ENCODE measurements around the gene ERG.

Gene ERG

DNA sequence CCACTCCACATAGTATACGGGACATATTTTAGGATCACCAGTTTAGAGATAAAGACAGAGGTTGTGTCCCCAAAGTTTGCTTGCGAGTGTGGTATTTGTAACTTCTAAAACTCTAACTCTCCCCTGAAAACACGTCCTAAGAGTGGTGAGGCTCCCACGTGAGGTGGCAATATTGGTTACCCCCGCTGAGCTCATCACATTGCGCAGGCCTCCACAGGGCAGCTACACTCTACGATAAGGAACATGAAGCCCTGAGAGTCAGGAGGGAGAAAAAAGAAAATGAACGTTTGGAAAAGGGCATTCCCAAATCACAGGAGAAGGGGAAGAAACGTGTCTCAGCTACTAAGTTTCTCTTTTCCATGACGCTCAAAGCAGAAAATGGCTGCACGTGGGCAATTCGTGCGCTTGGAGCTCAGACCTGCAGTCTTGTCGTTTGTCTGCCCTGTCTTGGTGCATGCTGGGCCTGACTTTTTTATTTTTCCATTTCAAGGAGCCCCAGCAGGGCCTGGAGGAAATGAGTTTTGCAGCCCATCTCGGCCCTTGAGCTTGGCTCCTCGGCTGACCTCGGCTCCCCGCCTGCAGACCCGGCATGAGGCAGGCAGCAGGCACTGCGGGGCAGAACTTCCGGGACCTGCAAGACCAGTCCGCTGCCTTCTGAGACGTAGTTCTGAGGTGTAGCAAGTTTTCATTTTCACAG lies 25.7 kb downstream of the ERG start:
- DNase-seq = no peak

DNA sequence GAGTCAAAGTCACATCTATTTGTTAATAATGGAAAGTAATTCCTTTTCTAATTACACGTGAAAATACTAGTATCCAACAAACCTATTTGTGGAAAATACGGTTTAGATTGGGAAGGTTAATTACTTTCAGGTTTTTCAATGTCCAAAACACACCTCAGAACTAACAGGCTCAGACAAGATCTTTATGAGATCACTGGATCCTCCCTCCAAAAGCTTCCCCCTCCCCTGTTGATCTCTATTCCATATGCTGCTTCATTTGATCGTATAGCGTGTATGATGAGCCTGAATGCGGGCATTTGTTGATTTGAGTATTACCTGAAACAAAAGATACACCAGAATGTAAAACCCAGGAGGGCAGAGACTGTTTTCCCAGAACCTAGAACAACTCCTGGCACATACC lies 26.5 kb downstream of the ERG start:
- DNase-seq = no peak

DNA sequence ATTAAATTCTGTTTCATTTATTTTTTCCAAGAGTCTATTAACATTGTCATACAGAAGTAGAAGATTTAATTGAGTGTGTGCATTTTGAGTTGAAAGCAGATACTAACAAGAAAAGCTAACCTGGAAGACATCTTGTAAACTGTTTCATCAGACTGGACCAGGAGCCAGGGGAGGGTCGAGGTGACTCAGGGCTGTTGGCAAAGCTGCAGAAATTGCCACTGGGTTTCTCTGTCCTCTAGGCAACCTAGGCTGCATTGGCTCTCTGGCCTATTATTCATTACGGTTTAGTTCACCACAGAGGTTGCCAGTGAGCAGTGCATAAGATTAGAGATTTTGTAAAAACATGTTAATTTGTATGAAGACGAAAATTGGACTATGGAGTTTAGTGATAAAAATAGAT lies 27.5 kb downstream of the ERG start:
- DNase-seq = no peak

DNA sequence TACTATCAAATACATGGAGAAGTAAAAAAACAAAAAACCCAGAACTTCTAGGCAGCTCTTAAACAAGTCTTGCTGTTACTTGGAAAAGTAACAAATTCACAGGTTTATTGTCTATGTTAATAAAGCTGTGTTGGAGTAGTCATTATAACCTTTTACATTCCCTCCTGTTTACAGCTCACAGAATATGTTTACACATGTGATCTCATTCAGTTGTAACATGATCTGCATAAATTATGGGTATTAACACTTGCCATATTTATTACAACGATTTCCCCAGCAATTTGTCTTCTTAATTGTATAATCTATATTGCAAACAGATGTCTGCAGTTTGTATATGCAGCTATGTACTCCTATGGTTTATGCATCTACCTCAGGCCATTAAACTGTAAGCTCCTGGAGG lies 28.6 kb downstream of the ERG start:
- no peak for DNase-seq

DNA sequence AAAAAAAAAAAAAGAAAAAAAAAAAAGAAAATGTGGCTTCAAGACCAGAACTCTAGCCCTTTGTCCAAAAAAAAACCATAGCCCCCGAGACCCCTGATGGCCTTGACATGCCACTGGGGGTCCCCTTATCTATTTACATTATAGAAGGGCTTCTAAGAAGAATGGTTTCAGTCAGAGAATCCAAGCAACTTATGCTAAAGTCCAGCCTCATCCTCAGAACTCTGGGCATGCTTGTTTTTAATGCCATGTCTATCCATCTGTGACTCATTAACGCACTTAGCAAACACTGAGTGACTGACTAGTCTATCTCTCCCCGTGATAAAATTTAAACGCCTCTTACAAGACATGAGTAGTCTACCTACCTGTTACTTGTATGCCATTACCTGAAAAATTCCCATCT lies 29.3 kb downstream of the ERG start:
- no peak for DNase-seq

DNA sequence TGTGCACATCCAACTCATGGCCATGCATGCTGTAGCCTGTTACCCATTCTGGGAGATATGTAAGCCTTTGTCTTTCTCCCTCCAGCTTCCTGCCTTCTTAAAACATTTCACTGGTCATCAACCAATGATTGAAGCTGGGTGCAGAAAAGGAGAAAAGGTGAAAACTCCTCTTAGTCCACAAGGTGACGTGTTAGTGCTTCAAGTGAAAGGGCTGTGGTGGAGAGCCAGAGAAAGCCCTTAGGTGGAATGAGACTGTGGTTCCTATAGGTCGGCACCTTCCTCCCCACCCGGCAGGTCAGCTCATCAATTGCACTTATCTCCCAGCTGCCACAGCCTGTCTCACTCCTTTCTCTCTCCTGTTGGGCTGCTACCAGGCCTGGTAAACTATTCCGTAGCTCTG lies 30.4 kb downstream of the ERG start:
- no peak for DNase-seq

DNA sequence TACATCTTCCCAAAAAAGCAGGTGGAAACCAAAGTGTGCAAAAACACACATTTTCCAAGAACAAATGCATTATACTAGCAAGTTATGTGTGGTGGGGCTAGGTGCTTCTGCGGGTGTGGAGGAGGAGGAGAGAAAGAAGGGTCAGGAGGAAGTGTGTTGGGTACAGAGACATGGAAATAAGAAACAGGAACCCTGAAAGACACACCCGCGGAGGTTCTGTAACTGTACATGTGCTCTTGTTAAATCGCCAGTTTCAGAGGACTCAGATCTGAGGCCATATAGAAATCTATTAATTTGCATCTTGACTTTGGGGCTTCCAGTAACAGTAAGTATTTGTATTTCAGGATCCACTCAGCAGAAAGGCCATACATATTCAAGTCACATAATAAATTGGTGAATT lies 30.9 kb downstream of the ERG start:
- no peak for DNase-seq

DNA sequence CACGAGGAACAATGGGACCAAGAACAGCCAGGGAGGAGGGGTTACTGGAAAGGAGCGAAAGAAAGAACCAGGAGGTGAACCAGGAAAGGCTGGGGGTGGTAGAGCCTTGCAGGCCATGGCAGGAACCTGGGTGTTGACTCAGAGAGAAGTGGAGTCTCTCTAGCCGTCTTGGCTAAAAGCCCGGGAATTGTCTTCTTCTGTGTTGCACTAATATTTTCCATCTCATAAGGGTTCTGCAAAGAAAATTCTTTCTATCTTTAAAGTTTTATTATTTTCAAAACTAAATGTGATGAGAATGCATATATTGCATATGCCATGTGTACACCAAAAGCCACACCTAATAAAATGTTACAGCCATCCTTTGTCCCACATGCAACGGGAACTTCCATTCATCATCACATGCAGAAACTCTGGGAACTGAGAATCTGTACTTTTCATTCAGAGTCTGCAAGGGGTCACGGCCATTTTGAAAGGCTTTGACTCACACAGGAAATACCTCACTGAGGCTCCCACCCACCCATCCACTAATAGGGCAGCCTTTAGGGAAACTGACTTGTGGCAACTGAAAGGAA lies 38.0 kb downstream of the ERG start:
- DNase-seq = no peak

DNA sequence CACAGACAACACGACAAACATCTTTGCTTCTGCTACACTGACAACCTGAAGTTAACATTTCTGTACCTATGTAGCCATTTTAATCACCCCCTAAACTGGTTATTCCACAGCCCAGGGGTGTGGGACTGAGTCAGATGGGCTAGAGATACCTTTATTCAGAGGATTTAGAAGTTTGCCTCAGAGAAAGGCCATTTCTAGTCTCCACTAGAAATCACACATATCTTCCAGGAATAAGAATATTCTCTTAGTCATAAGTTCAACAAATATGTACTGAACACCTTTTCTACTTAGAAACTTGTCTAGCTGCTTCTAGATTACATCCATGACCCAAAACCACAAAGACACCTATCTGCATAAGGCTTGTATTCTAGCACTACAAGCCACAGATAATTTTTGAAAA lies 38.8 kb downstream of the ERG start:
- no peak for DNase-seq

DNA sequence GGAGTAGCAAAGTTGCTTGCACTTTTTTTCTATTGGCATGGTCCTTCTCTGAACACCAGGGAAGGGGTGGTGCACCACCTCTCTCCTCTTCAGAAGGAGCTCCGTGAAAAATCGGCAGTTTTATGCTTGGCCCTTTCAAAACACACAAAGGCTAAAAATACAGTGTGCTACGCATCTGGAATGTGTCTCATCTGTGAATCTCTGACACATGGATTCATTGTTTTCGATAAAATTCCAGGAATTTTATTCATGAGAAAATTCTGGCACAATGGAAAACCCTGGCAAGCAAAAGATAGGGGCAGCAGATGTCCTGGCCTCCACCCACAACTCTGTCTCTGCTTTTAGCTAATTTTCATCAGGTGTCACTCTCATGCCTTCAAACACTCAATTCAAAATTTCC lies 42.9 kb downstream of the ERG start:
- DNase-seq = no peak

DNA sequence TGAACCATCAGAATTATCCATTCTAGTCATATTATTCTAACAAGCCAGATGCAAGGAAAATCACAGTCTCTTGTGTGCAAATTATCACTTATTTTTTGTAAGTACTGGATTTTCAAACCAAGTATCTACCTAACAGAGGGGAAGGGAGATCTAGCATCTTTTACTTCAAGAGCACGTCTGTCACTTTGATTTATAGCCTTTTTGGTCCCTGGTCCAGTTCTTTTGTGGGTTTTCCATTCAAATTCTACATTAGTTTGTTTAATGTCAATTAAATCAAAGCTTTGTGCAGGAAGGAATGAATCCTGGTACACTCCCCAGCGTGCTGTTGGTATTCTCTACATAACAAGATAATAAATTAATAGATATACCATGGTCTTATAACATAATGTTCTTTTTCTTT lies 43.6 kb downstream of the ERG start:
- no peak for DNase-seq

DNA sequence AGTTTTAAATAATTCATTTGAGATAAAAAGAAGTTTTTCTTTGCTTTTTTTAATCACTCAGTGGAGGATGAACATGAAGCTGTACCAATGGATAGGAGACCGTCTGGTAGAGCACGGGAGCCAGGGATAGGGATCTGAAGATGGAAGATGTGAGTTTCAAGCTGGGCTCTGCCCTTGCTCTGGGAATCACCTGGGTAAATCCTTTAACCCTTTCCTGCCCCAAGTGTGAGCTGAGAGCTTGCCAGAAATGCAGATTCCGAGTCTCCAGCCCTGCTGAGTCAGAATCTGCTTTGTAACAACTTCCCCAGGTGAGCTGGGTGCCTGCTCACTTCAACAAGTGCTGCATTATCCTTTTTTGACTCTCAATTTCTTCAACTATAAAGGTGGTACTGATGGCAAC lies 44.1 kb downstream of the ERG start:
- DNase-seq = no peak

DNA sequence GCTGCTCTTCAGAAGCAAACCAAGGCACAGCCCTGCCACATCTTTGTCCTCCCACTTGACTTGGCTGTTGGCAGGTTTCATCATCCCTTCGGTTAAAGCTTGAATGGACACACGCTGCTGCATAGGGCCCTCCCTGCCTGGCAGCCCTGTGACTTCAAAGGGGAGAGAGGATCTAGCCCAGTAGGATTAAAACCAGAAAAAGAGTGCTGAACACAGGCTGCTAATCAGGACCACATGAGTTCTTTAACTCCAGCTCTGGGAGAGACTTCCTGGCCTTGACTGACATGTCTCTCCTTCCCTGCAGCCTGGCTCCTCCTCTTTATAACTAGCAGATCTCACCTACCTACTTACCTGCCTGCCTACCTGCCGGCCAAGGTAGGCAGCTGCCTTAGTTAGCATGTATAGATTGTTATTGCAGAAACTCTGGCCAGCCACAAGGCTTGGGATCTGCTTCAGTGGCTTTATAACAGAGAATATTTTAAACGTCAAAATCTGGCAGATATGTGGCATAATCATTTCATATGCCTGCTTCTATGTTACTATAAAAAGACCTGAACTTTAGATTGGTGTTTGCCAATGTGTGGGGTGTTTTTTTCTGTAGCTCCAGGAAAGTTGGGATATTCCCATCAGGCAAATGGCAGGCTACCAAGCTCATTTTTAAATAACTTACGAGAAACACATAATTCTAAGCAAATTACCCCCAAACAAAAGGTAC lies 49.4 kb downstream of the ERG start:
- no peak for DNase-seq

DNA sequence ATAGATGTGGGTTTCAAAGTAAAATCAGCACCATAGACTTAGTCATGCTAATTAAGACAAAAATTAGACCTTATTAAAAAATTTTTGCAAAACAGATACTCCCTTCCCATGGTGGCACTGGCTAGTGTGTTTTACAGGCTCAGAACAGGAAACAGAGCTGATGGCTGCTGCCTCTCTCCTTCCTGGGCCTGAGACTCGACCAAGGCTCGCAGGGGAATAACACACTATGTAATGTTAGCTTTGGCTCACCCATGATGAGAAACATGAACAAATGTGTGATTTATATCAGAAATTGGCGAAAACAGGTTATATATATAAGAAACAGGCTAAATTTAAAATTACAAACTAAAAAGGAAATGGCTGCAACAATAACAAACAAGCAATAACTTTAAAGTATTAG lies 50.7 kb downstream of the ERG start:
- DNase-seq = no peak

DNA sequence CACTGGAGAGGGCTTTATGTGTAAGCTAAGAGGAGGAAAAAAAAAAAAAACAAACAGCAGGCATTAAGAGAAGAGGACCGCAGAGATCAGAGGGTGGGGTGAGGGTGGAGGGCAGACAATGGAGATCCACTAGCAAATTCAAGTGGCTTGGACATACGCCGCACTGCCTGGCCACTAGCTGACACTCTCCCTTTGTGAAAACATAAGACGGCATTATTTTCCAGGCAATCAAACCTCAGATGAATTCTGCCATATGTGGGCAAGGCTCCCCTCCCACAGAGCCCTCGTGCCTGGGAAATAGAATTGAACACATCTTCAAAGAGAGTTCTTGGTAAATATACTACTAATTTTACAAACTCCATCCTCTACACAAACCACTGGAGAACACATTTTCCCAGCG lies 53.6 kb downstream of the ERG start:
- DNase-seq = no peak

DNA sequence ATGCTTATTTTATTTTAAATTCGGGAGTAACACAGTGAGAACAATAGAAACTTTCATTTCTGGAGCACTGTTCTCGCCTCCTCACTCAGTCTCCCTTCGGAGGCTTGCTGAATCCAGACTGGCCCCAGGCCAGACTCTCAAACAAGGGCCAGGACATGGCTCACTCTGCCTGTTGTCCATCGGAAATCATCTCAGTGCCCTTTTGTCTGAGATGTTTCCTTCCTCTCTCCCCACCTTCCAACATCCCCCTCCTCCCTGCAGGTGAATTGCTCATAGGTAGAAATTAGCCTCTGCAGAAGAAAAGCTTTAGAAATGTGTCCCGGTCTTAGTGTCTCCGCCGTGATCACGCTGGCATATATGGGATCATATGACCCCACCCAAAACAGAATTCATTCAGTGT lies 55.2 kb downstream of the ERG start:
- DNase-seq = no peak

DNA sequence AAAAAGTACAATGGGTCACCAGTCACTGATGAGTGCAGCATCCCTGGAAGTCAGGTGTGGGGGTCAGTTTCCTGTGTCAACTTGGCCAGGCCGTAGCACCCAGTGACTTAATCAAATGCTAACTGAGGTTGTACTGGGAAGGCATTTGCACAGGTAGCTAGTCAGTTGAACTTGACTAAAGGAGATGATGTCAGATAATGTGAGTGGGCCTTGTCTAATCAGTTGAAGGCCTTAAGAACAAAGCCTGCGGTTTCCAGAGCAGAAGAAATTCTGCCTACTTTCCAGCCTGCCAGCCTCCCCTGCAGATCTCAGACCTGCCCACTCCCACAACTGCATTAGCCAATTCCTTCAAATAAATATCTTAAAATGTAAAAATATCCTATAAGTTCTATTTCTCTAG lies 57.1 kb downstream of the ERG start:
- DNase-seq = no peak

DNA sequence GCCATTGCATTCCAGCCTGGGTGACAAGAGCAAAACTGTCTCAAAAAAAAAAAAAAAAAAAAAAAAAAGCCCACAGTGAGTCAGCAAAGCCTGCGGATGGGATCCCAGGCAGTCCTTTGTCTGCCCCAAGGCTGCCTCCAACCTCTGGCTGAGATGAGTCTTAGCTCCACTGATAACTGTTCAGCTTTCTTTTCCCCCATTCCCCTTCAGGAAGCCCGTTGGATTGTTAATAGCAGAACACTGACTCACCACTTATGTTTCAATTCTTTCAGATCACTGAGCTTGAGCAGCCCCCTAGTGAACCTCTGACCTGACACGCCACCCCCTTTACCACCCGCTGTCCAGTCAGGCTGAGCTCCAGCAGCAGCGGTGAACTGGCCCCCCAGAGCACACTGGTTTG lies 57.5 kb downstream of the ERG start:
- DNase-seq = no peak

DNA sequence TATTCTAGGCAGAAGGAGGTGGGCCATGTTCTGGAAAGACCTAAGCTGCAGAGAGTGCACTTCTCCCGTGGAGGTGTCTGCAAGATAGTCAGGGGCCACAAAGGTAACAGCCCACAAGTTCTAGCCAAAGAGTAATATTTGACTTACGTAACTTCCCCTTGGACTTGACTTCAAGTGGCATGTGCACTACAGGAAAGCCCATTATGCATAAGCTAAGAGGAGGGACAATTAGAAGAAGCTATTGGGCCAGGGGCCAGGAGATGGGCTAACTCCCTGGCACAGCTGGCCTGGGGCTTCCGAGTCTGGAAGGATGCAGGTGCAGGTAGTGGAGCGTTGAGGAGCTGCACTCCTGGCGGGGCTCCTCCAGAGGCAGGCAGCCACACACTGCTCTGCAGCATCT lies 58.3 kb downstream of the ERG start:
- no peak for DNase-seq

DNA sequence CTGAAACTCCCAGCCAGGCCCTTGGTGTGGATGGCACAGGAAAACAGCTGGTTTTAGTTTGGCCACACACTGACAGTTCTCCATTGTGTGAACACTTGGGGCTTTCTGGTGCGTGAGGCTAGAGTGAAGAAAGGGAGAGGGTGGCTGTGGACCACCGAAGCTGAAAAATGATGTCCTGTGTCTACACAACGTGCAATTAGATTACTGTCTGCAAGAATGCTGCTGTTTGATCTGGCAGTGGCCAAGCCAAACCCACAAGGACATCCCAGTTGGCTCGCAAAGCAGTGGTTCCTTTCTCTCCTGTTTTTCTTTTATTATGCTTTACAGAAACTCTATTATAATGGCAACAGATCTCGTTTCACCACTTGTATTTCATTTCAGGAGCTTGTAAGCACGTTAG lies 58.9 kb downstream of the ERG start:
- no peak for DNase-seq

DNA sequence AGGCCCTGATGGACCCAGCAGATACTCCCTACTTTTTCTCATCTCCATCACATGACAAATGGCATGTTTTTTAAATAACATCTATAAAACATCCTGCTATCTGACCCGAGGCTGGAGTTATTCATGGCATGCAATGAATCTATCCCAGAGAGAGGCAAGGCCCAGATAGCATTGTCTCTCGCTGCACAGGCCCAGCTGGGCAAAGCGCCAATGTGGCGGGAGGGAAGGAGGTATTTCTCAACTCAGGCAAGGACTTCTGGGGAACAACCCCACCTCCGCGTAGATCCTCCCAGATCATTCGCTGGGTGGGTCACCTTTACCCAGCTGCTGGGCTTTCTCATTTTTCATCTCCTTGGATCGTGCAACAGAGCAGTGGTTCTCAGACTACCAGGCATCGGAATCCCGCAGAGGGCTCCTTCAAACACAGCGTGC lies 59.8 kb downstream of the ERG start:
- DNase-seq = no peak

DNA sequence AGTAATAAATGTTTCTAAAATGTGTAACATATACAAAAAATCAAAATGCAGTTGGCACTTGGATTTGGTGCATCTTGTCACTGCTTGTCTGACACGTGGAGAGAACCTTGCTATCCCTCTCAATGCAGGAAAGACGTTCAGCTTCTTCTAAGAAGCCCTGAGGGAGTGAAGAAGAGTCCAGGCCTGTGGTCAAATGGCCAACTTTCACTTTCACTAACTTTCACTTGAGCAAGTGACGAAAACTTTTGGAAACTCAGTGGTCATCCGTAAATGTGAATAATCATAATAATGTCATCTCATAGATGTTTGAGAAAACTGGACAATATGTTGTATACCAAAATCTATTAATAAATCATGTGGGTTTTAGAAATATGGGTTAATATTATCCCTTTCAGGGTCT lies 61.9 kb downstream of the ERG start:
- DNase-seq = no peak

DNA sequence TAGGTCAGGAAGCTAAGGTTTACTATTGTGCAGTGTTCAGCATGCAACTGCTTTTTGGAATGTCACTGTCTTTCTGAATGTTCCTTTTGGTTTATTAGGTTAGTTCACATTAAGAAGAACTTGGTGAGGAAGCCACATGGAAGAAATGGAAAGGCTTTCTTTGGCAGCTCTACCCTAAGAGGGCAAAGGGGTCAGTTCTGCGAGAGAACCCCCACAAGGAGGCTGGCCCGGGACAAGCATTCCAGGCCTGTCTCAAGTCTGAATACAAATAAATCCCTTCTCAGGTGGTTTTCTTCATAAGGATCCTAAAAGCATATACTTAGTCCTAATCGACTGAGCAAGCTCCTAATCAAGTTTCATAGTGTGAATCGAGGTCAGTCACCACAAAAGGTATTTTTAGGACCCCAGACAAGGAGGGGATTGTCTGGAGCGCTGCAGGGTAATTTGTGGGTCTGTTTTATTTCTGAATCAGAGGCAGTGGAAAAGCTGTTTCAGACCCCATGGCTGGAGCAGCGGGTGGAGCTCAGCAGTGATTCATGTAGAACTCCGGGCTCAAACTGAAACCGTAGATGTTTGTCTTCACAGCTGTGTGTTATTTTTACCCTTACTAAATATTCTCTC lies 63.3 kb downstream of the ERG start:
- DNase-seq = no peak

DNA sequence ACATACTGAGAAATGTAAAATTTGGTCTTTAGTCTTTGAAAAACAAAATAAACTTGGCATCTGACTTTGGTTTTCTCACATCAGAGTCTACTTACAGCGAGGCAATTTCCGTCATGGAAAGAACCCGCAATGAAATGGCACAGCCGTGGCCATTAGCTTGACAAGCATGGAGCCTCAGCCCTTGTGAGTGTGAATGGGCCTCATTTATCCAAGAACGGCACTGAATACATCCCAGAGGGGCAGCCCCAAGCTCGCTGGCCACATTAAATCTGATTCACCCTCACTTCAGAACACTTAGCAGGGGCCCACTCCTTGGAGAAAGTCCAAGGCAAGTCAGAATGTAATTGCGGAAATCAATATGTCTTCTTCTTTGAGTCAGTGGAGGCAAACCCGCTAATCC lies 64.8 kb downstream of the ERG start:
- no peak for DNase-seq
